GM21381 (cell line): Measurements from ENCODE around the gene THSD4.
"Not testable (repeated sequence)": the region's sequence is repeated elsewhere in the genome, so short reads cannot be mapped to it uniquely, and the experiment has no call there.

Experiments
- ATAC-seq: cut with Tn5 transposase; IDR thresholded peaks from one replicate; pipeline ENCODE4 v1.9.1; 2021; ENCODE audit warnings: mild to moderate bottlenecking, moderate library complexity; ENCODE audit not compliant: unreplicated experiment

The THSD4 gene

DNA sequence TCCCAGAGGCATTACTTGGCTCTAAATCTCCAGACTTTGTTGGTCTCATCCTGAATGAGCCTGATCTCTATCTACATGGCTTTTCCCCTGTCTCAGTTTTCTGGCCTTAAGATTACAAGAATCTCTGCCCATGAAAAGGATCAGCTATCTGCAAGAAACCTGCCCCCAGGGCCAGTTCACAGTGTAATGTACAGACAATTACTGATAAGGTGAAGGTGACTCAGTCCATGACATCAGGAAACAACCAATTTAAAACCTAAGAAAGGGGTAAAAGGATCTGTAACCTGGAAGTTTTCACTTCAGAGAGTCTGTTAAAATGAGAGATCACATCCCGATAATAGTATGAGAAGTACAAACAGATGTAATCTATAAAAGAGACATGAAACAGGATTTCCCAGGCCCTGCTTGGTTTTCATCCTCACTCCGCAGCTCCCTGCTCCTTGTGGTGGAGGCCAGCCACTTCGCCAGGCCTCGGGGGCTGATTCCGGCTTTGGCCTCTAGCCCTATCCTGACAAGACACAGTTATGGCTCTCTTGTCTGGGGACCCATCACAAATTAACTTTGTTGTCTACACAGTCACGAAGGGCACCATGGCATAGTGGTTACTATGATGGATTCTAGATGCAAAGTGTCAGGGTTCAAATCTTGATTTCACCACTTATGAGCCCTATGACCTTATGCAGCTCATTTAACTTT, 136.9 kb downstream of the THSD4 start:
- ATAC-seq = no peak

DNA sequence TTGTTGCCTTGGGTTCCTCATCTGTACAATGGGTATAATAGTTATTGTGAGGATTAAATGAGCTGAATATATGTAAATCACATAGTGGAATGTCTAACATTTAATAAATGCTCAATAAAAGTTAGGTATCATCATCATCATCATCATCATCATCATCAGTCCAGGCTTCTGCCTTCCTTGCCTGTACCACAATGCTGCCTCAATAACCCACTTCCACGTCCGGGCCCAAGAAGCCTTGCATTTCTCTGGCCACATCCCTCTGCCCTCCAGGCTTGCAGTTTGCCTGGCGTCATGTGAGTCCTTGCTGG, 137.4 kb downstream of the THSD4 start:
- no peak for ATAC-seq

DNA sequence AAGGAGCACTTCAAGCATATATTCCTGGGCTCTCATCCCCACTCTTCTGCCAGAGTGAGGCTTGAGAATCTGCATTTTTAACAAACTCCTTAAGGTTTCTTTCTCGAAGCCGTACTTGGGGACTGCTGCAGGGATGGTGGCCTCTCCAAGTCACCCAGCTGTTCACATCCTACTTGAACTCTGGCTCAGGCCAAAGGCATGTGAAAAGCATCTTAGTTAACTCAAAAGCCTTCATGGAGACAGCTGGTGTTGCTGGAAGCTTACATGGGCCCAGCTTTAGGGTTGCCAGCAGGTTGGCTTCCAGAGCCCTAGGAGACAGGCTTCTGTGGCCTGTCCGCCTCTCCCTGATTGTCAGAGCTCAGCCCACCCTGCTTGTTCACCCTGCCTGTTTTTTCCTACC, 139.2 kb downstream of the THSD4 start:
- no peak for ATAC-seq

DNA sequence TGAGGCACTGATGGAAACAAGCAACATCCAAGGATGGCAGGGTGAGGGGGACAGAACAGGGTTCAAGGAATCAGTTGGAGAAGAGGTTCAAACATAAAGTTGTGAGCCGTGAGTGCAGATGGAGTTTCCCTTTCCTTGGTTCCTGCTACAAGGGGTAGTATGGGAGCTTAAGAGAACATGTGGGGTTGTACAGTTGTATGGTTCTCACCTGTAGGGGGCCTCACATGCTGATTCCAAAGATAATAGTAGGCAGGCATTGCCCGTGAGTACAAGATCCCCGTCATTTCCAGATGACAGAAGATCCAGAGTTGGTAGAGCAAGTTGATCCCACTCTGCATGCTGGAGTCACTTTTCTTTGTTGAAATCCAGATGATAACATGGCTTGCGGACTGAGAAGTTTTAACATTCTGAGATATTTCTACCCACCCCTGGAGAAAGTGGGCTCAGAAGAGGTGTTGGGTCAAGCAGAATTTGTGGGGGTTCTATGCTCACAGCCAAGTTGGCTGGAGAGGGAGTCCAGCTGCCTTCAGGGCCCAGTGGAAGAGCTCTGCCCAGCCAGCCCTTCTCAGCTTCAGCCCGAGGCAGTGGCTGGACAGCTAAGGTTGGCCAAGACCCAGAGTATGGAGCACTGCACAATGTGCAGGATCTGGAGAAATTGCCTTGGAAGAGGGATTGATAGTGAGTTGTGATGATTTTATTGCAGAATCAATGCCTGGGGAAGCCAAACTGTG, 141.8 kb downstream of the THSD4 start:
- ATAC-seq = no peak

DNA sequence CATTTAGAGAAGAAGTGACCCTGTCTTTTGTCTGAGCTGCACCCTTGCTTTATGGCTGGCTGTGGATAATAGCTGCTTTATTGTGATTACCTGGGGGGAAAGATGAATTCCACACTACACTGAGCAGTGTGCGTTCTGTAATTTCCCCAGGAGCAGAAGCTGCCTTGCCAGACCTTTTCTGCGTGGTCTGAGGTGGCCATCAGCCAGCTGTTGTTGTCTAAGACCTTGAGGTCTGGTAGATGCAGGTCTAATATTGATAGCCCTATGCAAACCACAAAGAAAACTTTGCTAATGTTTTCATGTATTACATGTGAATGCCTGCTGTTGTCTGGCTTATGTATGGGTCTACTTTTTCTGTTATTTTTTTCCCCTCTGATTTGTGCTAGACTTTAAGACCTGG, 144.6 kb downstream of the THSD4 start:
- ATAC-seq = no peak

DNA sequence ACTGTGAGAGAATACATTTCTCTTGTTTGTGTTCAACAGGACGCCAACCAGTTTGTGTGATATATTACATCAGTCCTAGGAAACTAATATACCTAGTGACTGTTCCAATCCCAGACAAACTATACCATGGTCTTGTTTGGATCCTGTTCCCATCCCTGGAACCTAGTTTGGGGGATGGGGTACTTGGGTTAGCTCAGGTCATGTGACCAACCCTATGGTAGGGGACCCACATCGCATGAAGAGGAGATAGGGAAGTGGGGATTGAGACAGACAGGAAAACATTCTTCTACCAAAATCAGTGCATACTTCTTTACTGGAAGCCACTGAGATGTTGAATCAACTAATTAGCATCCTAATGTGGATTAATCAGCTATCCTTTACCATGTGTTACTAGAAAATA, 146.1 kb downstream of the THSD4 start:
- ATAC-seq = no peak

DNA sequence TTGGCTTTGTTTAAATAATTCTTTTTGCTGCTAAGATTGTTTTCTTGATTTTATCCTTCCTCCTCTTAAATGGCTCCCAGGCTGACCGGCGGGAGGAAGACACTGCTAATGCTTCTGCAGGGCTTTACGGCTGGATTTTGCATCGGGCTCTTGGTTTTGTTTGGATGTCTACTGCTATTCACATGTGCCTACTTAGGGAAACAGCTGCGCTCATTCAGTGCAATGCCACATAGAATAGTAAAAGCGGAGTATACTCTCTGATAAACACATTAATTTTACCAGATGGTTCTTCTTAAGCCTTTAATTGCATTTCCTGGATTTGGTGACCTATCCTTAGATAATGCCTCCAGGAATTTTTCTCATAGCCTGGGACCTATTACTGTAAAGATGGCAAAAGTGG, 146.6 kb downstream of the THSD4 start:
- no peak for ATAC-seq

DNA sequence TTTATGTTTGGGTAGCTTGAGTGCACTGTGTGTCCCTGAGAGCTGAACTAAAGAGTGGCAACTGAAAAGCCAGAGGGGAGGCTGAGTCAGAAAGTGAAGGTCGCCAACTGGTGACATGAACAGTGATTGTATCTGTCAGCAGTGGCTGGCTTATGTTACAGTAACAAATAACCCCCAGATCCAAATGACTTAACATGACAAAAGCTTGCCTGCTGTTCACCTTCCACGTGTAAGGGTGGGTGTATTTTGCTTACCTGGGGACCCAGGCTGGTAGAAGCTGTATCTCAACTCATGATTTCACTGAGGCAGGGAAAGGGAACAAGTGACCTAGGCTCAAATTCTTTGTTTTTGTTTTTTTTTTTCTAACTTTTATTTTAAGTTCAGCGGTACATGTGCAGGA, 147.3 kb downstream of the THSD4 start:
- no peak for ATAC-seq

DNA sequence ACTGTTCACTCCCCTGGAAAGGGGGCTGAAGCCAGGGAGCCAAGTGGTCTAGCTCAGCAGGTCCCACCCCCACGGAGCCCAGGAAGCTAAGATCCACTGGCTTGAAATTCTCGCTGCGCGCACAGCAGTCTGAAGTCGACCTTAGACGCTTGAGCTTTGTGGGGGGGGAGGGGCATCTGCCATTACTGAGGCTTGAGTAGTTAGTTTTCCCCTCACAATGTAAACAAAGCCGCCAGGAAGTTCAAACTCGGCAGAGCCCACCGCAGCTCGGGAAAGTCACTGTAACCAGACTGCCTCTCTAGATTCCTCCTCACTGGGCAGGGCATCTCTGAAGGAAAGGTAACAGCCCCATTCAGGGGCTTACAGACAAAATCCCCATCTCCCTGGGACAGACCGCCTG, 150.3 kb downstream of the THSD4 start:
- ATAC-seq = not testable (repeated sequence)

DNA sequence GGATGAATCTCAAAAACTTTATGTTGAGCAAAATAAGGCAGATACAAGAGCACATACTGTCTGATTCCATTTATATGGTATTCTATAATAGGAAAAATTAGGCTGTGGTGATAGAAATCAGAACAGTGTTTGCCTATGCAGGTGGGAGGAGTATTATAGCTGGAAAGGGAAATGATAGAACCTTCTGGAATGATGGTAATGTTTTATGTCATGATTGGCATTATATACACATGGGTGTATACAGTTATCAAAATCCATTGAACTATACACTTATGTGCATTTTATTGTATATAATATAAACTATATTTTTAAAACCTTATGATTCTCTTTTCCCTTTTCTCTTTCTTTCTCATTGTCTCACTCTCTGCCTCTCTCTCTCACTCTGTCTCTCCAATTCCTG, 156.1 kb downstream of the THSD4 start:
- no peak for ATAC-seq

DNA sequence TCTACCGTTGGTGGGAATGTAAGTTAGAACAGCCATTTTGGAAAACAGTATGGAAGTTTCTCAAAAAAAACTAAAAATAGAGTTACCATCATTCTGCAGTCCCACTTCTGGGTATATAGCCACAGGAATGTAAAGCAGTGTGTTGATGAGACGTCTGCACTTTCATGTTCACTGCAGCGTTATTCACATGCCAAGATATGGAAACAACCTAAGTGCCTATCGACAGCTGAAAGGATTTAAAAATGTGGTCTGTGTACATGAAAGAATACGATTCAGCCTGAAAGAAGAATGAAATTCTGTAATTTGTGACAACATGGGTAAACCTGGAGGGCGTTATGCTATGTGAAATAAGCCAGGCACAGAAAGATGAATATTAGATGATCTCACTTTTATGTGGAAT, 157.7 kb downstream of the THSD4 start:
- no peak for ATAC-seq

DNA sequence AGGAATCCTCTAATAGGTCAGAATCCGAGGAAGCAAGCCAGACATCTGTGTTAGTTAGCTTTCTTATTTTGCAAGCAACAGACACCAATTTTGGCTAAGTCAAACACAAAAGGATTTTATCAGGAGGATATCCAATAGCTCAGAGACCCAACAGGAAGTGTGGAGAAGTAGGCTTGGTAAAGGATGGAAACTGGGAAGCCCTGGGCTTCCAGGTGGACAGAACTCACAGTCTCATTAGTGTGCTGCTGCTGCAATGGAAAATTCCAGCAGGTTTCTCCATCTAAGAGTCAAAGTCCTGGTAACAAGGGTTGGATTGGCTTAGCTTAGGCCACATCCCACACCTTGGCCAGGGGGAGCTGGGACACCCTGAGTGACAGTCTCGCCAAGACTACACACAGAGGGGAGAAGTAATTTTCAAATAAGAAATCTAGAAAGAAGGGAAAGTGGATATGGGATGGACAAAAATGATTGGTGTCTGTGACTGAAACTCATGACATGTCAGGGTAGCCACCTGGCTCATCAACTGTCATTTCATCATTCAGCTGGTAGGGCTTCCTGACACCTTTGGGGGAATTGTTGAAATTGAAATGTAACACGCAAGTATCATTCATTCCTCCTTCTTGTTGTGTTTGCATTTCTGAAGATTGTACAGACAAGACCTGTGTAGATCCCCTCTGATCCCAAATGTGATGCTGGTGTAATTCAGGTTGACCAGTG, 158.6 kb downstream of the THSD4 start:
- no peak for ATAC-seq

DNA sequence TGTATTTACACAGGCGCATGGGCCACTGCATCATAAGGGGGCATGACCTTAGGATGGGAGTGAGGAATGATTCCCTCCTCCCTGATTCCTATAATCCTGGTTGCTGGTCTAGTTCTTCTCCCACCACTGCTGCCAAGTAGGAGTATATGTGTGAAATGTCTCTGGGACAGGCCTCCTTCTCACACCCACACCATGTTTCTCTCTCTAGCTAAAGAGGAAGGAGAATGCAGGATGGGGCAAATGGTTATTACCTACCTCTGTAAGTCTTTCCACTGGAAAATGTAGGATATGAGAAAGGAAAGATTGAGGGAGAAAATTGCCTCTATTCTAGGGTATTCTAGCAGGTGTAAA, 159.2 kb downstream of the THSD4 start:
- no peak for ATAC-seq

DNA sequence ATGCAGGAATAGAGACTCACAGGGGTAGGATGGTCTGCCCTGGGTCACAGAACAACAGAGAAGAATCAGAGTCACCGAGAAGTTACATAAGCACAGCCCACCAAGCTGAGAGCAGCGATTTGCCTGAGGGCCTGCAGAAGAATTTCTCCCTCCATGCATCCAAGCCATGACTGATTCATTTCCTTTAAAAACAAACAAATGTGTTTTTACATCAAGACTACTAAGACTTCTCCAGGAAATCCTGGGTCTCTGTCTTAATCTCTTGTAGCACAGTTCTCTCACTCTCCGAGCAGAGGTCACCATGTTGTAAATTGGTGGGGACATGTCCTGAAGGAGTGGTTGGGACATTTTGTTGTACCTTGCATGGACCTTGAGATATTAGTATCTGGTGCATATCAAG, 159.8 kb downstream of the THSD4 start:
- ATAC-seq = no peak

DNA sequence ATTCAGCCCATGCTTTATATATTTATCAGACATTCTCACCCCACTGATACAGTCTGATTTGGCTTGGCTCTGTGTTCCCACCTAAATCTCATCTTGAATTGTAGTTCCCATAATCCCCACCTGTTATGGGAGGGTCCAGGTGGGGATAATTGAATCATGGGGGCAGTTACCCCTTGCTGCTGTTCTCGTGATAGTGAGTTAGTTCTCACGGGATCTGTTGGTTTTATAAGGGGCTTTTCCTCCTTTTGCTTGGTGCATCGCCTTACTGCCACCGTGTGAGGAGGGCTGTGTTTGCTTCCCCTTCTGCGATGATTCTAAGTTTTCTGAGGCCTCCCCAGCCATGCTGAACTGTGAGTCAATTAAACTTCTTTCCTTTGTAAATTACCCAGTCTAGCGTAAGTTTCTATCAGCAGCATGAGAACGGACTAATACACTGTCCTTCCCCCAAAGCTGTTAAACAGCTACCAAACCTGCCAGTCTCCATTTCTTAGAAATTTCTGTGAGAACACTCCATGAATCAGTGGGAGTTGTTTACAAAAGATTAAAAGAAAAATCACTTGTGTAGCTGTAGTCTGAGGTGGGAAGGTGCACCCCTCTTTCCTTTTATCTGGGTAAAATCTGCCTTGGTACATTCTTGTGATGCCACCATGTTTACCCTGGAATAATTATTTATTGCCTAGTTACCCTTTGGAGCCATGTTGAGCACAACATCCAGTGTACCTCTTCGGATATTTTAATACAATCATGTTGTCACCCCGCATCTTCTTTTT, 160.5 kb downstream of the THSD4 start:
- ATAC-seq = no peak

DNA sequence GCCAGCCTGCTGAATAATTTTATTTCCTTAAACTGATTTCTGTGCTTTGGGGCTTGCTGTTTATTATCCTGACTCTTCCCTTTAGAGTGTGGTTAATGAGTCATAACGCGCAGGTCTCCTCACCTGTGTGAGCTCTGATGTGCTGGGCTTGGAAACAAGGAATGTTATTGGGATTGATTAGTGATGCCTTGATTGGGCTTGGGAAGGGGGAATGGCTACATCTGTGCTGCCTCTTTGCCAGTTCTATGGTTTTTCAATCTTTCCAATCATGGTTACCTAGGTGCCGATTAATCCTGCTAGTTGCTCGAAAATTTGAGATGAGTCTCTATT, 161.0 kb downstream of the THSD4 start:
- ATAC-seq = no peak

DNA sequence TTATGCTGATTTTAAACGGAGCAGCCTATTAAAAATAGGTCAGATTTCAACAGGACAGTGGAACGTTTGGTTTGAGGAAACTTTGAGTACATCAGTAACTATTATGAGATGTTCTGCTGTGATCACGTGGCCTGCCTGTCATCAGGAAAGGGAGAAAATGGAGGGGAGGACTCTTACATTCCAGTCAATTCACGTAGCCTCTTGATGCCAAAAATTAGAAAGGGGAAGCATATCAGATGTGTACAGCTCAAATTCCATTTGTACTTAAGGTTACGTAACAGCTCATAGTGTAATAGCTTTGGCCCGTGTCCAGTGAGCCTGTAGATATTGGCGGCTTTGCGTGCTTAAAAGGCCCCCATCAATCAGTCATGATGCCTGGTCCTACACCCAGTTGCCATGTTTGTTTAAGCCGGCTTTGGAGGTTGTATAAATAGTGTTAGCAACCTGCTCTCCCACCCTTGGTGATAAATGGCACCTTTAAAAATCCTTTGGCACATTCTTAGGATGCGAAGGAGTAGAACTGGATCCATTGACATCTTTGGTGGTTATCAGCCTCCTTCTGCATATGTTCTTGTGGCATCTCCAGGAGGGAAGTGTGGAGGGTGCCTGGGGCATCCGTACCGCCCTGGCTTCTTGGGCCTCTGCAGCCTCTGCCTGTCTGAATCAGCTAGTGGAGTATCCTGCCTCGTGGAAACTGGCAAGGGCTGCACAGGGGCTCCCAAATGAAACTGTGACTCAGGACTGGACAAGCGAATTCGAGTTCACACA, 163.9 kb downstream of the THSD4 start:
- no peak for ATAC-seq

DNA sequence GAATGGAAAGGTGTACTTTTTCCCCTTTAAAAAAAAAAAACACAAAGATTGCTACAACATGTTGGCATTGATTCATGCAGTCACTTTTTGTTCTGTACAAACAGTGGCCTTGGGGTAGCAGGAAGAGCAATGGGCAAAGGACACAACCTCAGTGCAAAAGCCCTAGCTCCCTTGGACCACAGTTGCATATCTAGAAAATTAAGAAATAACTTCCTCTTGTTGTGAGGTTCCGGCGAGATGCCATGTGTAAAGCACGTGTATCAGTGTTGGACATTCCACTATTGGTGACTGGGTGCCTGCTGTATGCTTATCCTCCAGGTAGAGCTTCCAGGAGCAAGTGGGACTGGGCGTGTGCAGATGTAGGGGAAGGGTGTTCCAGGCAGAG, 164.5 kb downstream of the THSD4 start:
- ATAC-seq = no peak

DNA sequence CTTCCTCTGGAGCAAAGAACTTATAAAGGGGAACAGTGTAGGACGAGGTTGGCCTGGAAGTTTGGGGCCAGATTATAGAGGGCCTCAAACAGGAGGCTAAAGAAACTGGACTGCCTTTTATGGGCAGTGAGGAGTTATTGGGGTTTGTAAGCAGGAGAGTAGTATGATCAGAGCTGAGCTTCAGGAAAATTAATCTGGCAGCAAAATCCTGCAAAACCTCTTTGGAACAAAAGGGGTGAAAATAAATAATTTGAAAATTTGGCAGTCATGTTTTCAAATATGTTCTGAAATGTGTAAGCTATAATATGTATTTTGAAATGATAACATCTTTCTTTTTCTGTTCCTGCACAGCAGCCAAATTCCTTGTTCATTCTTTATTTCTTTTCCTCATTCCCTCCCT, 164.9 kb downstream of the THSD4 start:
- ATAC-seq = no peak

DNA sequence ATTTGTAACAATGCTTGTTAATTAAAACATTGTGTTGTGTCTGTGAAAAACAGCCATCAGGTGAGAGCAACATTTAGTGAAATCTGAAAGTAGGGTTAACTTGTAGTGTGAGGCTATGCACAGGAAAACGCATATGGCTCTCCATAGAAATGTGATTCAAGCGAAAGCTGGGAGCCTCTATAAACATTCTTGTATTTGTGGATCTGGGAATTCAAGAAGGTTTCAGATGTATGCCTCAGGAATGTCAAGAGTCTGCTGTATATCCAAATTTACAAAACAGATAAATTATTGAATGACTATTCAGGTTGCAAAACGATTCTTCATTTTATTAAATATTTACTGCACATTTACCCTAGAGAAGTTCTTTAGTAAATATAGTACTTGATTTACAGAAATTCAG, 166.0 kb downstream of the THSD4 start:
- no peak for ATAC-seq

DNA sequence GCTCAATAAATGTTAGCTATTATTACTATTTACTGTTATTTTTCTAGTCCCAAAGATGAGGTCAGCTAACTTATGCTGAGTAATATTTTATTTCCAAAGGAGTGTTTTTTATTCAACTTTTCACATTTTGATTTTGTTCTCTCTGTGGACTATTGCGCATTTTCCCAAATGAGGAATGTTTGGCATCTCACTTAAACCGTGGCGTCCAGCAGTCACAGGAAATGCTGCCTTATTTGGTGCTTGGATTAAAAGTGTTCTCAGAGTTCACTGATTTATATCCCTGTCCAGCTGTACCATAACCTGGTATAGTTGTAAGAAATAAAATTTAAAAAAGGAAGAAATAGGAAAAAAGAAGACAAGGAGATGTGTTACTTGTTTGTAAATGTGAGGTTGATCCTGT, 166.8 kb downstream of the THSD4 start:
- ATAC-seq = no peak
